ENCODE results near the gene GOLIM4. TPM values are rescaled to one million over a fixed set of nuclear protein-coding genes. Genes with fewer than 3 reads are reported as not detected.
A peak's percentile ranks its signal among the peaks of the same experiment; 100 is the strongest.

GOLIM4 gene
- total RNA-seq, 1 donor from 2014 or later: 36.6 TPM

DNA sequence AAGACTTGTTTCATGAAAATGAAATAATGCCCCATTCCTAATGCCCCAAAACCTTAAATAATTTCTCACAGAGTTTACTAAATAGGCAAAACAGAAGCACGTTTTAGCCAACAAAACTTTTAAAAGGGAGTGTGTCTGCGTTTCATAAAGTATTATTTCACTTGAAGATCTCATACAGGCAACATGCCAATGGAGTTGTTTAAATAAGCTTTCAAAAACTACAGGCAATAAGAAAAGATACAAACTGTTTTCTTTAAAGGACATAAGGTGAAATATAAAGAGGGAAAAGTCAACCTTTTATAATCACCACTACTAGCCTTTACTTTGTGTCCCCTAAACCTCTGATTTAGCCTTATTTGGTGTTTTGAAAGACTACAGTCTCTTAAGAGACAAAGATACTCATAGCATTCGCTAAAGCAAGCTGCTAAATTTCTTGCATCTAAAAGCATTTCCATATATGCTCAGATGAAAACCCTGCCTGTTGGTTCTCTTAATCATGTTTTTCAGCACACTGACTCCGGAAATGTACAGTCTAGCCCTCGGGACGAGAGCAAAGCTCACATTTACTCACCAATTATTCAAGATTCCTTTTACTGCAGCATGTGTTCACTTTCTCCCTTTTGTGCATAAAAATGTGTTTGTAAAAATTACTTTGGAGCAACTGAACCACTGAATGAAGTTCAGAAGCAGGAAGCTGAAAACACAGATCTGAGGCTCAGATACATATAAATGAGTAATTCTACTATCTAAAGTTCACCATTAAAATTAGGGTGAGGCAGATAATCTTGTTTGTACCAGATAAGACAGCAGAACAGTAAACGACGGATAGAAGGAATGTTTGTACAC is 119.0 kb downstream of the GOLIM4 start:
- TF ChIP-seq, protein P1, sequence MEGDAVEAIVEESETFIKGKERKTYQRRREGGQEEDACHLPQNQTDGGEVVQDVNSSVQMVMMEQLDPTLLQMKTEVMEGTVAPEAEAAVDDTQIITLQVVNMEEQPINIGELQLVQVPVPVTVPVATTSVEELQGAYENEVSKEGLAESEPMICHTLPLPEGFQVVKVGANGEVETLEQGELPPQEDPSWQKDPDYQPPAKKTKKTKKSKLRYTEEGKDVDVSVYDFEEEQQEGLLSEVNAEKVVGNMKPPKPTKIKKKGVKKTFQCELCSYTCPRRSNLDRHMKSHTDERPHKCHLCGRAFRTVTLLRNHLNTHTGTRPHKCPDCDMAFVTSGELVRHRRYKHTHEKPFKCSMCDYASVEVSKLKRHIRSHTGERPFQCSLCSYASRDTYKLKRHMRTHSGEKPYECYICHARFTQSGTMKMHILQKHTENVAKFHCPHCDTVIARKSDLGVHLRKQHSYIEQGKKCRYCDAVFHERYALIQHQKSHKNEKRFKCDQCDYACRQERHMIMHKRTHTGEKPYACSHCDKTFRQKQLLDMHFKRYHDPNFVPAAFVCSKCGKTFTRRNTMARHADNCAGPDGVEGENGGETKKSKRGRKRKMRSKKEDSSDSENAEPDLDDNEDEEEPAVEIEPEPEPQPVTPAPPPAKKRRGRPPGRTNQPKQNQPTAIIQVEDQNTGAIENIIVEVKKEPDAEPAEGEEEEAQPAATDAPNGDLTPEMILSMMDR (conservative IDR thresholded peaks at IDR 0.05): no peak
- Mint-ChIP-seq H3K27me3 (no peaks in the 10 kb centered on the region), H3K27ac (peak overlapping the region; percentile 17), H3K4me3 (peak overlapping the region; percentile 12), H3K9me3 (no peaks in the 10 kb centered on the region), H3K36me3 (no peaks in the 10 kb centered on the region), H3K4me1 (ENCODE audit: unreplicated experiment) (peaks cover 20% of the 10 kb centered on the region)
- DNase-seq (ENCODE audit: extremely low spot score, unreplicated experiment): no peak

DNA sequence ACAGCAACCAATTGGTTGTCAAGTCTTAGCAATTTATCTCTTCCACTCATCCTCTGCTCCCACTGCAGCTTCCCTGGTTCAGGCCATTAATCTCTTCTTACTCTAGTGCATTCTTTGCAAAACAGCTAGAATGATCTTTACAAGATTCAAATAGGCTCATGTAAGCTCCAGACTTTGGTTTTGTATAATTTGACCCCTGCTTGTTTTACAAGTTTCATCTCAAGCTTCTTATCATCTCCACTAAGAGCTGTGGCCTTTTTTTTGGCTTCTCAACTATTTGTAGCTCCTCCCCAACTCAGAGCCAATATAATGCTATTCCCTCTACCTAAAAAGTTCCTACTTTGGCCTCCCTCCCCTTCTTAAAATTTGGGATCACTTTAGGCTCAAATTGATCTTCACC is 121.8 kb downstream of the GOLIM4 start:
- H3K27me3 Mint-ChIP-seq: peaks cover 3% of the 10 kb centered on the region
- peaks cover 15% of the 10 kb centered on the region for H3K4me1 Mint-ChIP-seq (ENCODE audit: unreplicated experiment)
- no peak overlapping the region for H3K4me3 Mint-ChIP-seq
- no peaks in the 10 kb centered on the region for H3K36me3 Mint-ChIP-seq
- no peaks in the 10 kb centered on the region for H3K9me3 Mint-ChIP-seq
- TF ChIP-seq, protein P1 (conservative IDR thresholded peaks at IDR 0.05): no peak
- H3K27ac Mint-ChIP-seq: no peak overlapping the region
- no peak for DNase-seq (ENCODE audit: extremely low spot score, unreplicated experiment)

DNA sequence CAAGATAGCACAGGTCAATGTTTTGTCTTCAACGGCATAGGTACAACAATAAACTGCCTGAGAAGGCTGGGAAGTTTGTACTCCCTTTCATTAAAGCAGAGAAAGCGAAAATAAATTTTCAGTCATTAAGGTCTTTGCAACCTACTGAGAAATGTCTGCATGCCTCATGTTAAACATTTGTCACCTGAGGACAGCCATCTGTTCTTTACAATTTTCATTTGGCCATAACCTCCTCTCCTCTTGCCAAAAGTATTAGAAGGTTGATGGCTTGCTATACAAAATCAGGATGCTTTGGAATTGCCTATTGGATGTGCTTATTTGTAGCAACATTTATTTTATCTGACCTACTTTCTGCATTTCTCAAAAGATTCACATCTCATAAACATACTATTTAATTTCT is 122.7 kb downstream of the GOLIM4 start:
- no peak overlapping the region for H3K27ac Mint-ChIP-seq
- H3K4me3 Mint-ChIP-seq: no peak overlapping the region
- no peaks in the 10 kb centered on the region for H3K9me3 Mint-ChIP-seq
- H3K36me3 Mint-ChIP-seq: no peaks in the 10 kb centered on the region
- H3K27me3 Mint-ChIP-seq: peaks cover 3% of the 10 kb centered on the region
- H3K4me1 Mint-ChIP-seq (ENCODE audit: unreplicated experiment): peaks cover 12% of the 10 kb centered on the region
- TF ChIP-seq, protein P1 (conservative IDR thresholded peaks at IDR 0.05): no peak
- DNase-seq (ENCODE audit: extremely low spot score, unreplicated experiment): no peak

DNA sequence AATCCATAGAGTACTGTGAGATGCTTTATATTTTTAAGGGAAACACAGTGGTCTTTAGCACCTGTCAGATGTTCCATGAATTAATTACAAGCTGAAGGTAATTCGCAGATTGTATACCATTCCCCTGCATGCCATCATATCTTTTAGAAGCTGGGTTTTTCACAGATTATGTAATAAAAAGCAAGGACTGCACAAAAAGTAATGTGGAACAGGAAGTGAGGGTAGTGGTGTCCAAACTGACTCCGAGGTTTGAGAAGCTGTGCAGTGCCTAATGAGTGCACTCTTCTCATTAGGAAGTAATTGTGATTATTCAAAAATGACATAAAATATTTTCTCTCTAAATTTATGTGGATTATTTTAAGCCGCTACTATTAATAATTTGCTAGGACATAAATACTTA is 123.2 kb downstream of the GOLIM4 start:
- TF ChIP-seq, protein P1 (conservative IDR thresholded peaks at IDR 0.05): no peak
- Mint-ChIP-seq H3K9me3 (no peaks in the 10 kb centered on the region), H3K27ac (no peak overlapping the region), H3K36me3 (no peaks in the 10 kb centered on the region), H3K4me1 (ENCODE audit: unreplicated experiment) (peaks cover 10% of the 10 kb centered on the region), H3K27me3 (peaks cover 3% of the 10 kb centered on the region), H3K4me3 (no peak overlapping the region)
- DNase-seq (ENCODE audit: extremely low spot score, unreplicated experiment): no peak

DNA sequence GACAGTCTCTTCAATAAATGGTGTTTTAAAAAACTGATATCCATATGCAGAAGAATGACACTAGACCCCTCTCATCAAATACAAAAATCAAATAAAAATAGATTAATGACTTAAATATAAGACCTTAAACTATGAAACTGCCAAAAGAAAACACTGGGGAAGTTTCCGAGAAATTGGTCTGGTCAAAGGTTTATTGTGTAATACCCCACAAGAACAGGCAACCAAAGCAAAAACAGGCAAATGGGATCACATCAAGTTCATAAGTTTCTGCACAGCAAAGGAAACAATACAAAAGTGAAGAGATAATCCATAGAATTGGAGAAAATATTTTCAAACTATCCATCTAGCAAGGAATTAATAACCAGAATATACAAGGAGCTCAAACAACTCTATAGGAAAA is 126.2 kb downstream of the GOLIM4 start:
- Mint-ChIP-seq H3K36me3 (no peaks in the 10 kb centered on the region), H3K9me3 (no peaks in the 10 kb centered on the region), H3K4me3 (no peak overlapping the region), H3K27ac (no peak overlapping the region), H3K27me3 (peaks cover 3% of the 10 kb centered on the region), H3K4me1 (ENCODE audit: unreplicated experiment) (no peaks in the 10 kb centered on the region)
- DNase-seq (ENCODE audit: extremely low spot score, unreplicated experiment): no peak
- TF ChIP-seq, protein P1 (conservative IDR thresholded peaks at IDR 0.05): no peak

Data from type B pancreatic cell (in vitro differentiated cells).